Endothelial cell of umbilical vein (primary cell): ENCODE results near the gene DIP2C. TPM values are rescaled to one million over a fixed set of nuclear protein-coding genes. Genes with fewer than 3 reads are reported as not detected.

Source experiments
- BruUV-seq: library from RNA; stranded (reverse); fragments of 400-500 nt; replicated peaks from 2 replicates; lab custom pipeline; 2021; lab: Mats Ljungman, UMichigan
- CTCF ChIA-PET: fragments of 300-600, 350-600 bp; sonication (Branson Sonifier 250); formaldehyde crosslinking; loops from one replicate; lab custom pipeline; 2021; ENCODE audit warnings: antibody characterized with exemption, inconsistent platforms; lab: Charles Lee
- POLR2A ChIA-PET: fragments of 300-600, 350-600 bp; sonication (Branson Sonifier 250); formaldehyde crosslinking; loops from one replicate; lab custom pipeline; 2021; ENCODE audit warnings: antibody characterized with exemption, inconsistent platforms; lab: Charles Lee
- DNase-seq: peaks from one replicate; pipeline ENCODE4 v3.0.0-alpha.2; 2011; ENCODE audit warnings: low read depth, low spot score
- FAIRE-seq: peaks from 2 replicates; lab custom pipeline; 2011; peaks lifted over from hg19 to GRCh38; lab: Jason Lieb, UNC
- H2AFZ ChIP-seq: 2 replicates; pipeline ENCODE4 v1.6.0; 2012; ENCODE audit warnings: low read depth, low read length, control low read depth, inconsistent platforms
- H3K27ac ChIP-seq: 2 replicates; pipeline ENCODE4 v1.5.1; 2011; ENCODE audit warnings: low read depth, mild to moderate bottlenecking, control low read depth, low read length, moderate library complexity; ENCODE audit not compliant: insufficient read depth
- H3K27me3 ChIP-seq, 2 experiments: 2 replicates each; pipeline versions ENCODE4 v1.6.0 to v1.6.1; 2011; ENCODE audit warnings: low read length in 2 of 2, mixed read lengths in 1 of 2; ENCODE audit not compliant: control insufficient read depth in 2 of 2, insufficient read depth in 2 of 2
- H3K36me3 ChIP-seq, 2 experiments: 2 replicates in 1 of 2; 3 replicates in 1 of 2; pipeline ENCODE4 v1.5.1; 2011; ENCODE audit warnings: low read length in 2 of 2, mild to moderate bottlenecking in 1 of 2, moderate library complexity in 1 of 2; ENCODE audit not compliant: control insufficient read depth in 2 of 2, insufficient read depth in 2 of 2; ENCODE audit errors: extremely low read depth in 1 of 2
- H3K4me1 ChIP-seq: 3 replicates; pipeline ENCODE4 v1.5.1; 2011; ENCODE audit warnings: mild to moderate bottlenecking, low read length; ENCODE audit not compliant: control insufficient read depth, insufficient read depth; ENCODE audit errors: extremely low read depth
- H3K4me2 ChIP-seq: 2 replicates; pipeline ENCODE4 v1.6.1; 2011; ENCODE audit warnings: low read length, control low read depth, mixed read lengths; ENCODE audit not compliant: insufficient read depth
- H3K4me3 ChIP-seq, 3 experiments: fragments of 200-600 bp in 1 of 3; sonication (generic), shearing (Covaris generic) in 1 of 3; replicated peaks in 1 of 3; 2 replicates each; pipeline ENCODE4 v1.5.1; 2011 to 2016; ENCODE audit warnings: control low read depth in 3 of 3, low read length in 3 of 3, mild to moderate bottlenecking in 2 of 3, inconsistent platforms in 1 of 3, low read depth in 1 of 3, moderate library complexity in 1 of 3; ENCODE audit not compliant: insufficient read depth in 1 of 3
- H3K79me2 ChIP-seq: 2 replicates; pipeline ENCODE4 v1.6.0; 2012; ENCODE audit warnings: low read length, inconsistent platforms; ENCODE audit not compliant: control insufficient read depth, insufficient read depth
- H3K9ac ChIP-seq: replicated peaks from 2 replicates; pipeline ENCODE3; 2011; ENCODE audit warnings: low read length, control low read depth; ENCODE audit not compliant: insufficient read depth; ENCODE audit errors: extremely low read depth
- H3K9me1 ChIP-seq: replicated peaks from 3 replicates; pipeline ENCODE4 v1.6.0; 2011; ENCODE audit warnings: mild to moderate bottlenecking, low read length; ENCODE audit not compliant: control insufficient read depth, insufficient read depth; ENCODE audit errors: extremely low read depth
- H3K9me3 ChIP-seq: replicated peaks from 2 replicates; pipeline ENCODE4 v1.5.1; 2012; ENCODE audit warnings: low read length, inconsistent platforms; ENCODE audit not compliant: control insufficient read depth, insufficient read depth
- H4K20me1 ChIP-seq: replicated peaks from 2 replicates; pipeline ENCODE3; 2011; ENCODE audit warnings: mild to moderate bottlenecking, low read length; ENCODE audit not compliant: control insufficient read depth, insufficient read depth; ENCODE audit errors: extremely low read depth
- CTCF ChIP-seq, 2 donors: IDR thresholded peaks; 1 replicate in 1 of 2; 2 replicates in 1 of 2; pipeline ENCODE4 v1.5.1; 2011; ENCODE audit warnings: low read length in 2 of 2, mild to moderate bottlenecking in 2 of 2, moderate library complexity in 2 of 2, control low read depth in 1 of 2, inconsistent platforms in 1 of 2, low read depth in 1 of 2; ENCODE audit not compliant: insufficient read depth in 1 of 2; ENCODE audit errors: extremely low read depth in 1 of 2
- EZH2 ChIP-seq: IDR thresholded peaks from 2 replicates; pipeline ENCODE4 v1.6.1; 2012; ENCODE audit warnings: borderline replicate concordance, low read depth, mild to moderate bottlenecking, moderate library complexity, low read length, inconsistent platforms; ENCODE audit not compliant: severe bottlenecking
- FOS ChIP-seq: IDR thresholded peaks from 2 replicates; pipeline ENCODE4 v1.6.1; 2011; ENCODE audit warnings: mild to moderate bottlenecking, low read length, moderate library complexity, borderline replicate concordance; ENCODE audit not compliant: insufficient read depth
- GATA2 ChIP-seq: IDR thresholded peaks from 2 replicates; pipeline ENCODE4 v1.7.0; 2011; ENCODE audit warnings: low read depth, mild to moderate bottlenecking, moderate library complexity, mixed read lengths, low read length; ENCODE audit not compliant: insufficient read length, insufficient read depth
- JUN ChIP-seq: IDR thresholded peaks from 2 replicates; pipeline ENCODE4 v1.6.1; 2011; ENCODE audit warnings: borderline replicate concordance, low read depth; ENCODE audit not compliant: insufficient read length, insufficient read depth
- MYC ChIP-seq: IDR thresholded peaks from one replicate; pipeline ENCODE4 v1.6.1; 2011; ENCODE audit warnings: mild to moderate bottlenecking, low read depth, low read length
- POLR2A ChIP-seq: IDR thresholded peaks from 2 replicates; pipeline ENCODE4 v1.6.1; 2012; ENCODE audit warnings: low read depth, mild to moderate bottlenecking, control low read depth, low read length
- POLR2AphosphoS5 ChIP-seq: IDR thresholded peaks from 2 replicates; pipeline ENCODE4 v1.6.1; 2012; ENCODE audit warnings: low read depth, mild to moderate bottlenecking, control low read depth, low read length, moderate library complexity; ENCODE audit not compliant: insufficient read depth
- dilution Hi-C: fragments of 300-500 bp; cut with MboI; formaldehyde crosslinking; loops from one replicate; pipeline ENCODE4 v1.15.0; 2019; ENCODE audit warnings: low sequenced_read_pairs; ENCODE audit not compliant: extremely low pct_ligation_motif_present
- intact Hi-C: fragments of 100-400 bp; cut with micrococcal nuclease; formaldehyde crosslinking; loops from one replicate; pipeline ENCODE4 v1.10.0; 2022
- polyA plus RNA-seq, 4 experiments: library from polyadenylated mRNA; depleted of rRNA in 3 of 4; stranded (reverse) in 3 of 4; unstranded in 1 of 4; fragments of >200 nt; gene quantifications; 2 replicates each; pipeline versions ENCODE4 v1.2.1 to v1.2.3, GENCODE V29; 2011 to 2012; ENCODE audit warnings: missing spikeins in 1 of 4
- total RNA-seq: library from RNA; stranded (reverse); gene quantifications from 2 replicates; pipeline ENCODE4 v1.2.3, GENCODE V29; 2021
- TF ChIP-seq, protein P1 (sequence below): IDR thresholded peaks from 2 replicates; pipeline ENCODE4 v1.6.1; 2011; ENCODE audit not compliant: insufficient read depth, insufficient read length

DIP2C gene
- total and polyA plus RNA-seq, 2 donors (not counting 3 experiments of a cell fraction or from before 2014, with no cell fraction given), result 3.6 to 10.7 TPM

GRCh38 chr10:391847-392704 lies 297.4 kb downstream of the DIP2C start:
- no peak overlapping the region for H3K4me2 ChIP-seq
- no peaks in the 10 kb centered on the region for H3K9me1 ChIP-seq
- no peak for TF ChIP-seq FOS
- TF ChIP-seq POLR2AphosphoS5, result no peak
- no peak for TF ChIP-seq EZH2
- TF ChIP-seq, protein P1, sequence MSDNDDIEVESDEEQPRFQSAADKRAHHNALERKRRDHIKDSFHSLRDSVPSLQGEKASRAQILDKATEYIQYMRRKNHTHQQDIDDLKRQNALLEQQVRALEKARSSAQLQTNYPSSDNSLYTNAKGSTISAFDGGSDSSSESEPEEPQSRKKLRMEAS, result no peak
- no peak for TF ChIP-seq JUN
- TF ChIP-seq POLR2A, result no peak
- TF ChIP-seq GATA2, result no peak
- TF ChIP-seq CTCF (IDR thresholded peaks at IDR 0.05; ENCODE audit: extremely low read depth in 1 of 2, insufficient read depth in 1 of 2, low read depth in 1 of 2, low read length in 2 of 2), result no peak
- TF ChIP-seq MYC, result no peak
- H3K27ac ChIP-seq, result no peak overlapping the region
- H4K20me1 ChIP-seq, result no peaks in the 10 kb centered on the region
- POLR2A ChIA-PET, result no interaction called here
- CTCF ChIA-PET, result no interaction called here
- H2AFZ ChIP-seq, result no peak overlapping the region
- FAIRE-seq (no peak), DNase-seq (no peak)
- H3K9ac ChIP-seq, result no peak overlapping the region
- H3K4me1 ChIP-seq, result peaks cover 4% of the 10 kb centered on the region
- no peaks in the 10 kb centered on the region for H3K27me3 ChIP-seq
- dilution Hi-C loops, result no loop called here
- no peaks in the 10 kb centered on the region for H3K79me2 ChIP-seq
- no peak overlapping the region for H3K4me3 ChIP-seq
- H3K36me3 ChIP-seq, result peaks cover 0 to 2% of the 10 kb centered on the region in 2 experiments
- intact Hi-C loops, result no loop called here
- H3K9me3 ChIP-seq, result no peaks in the 10 kb centered on the region
- no TSS peak for BruUV-seq
